ENCODE data around the gene FAM120B. TPM values are rescaled to one million over a fixed set of nuclear protein-coding genes. Genes with fewer than 3 reads are reported as not detected.

FAM120B gene
- total RNA-seq, 3 donors from 2014 or later: 28.8 to 35.0 (median 33.8) TPM

- H3K9me3 ChIP-seq: no peaks in the 10 kb centered on the region
- DNase-seq (ENCODE audit: low spot score in 2 of 2): no peak
- no peaks in the 10 kb centered on the region for H3K4me1 ChIP-seq
- intact Hi-C loops (cut with DNase I; ENCODE audit: low total_unique reads): no loop called here
- H3K27me3 ChIP-seq: no peaks in the 10 kb centered on the region
- TF ChIP-seq POLR2A (IDR thresholded peaks at IDR 0.05): no peak
- TF ChIP-seq, protein P1, sequence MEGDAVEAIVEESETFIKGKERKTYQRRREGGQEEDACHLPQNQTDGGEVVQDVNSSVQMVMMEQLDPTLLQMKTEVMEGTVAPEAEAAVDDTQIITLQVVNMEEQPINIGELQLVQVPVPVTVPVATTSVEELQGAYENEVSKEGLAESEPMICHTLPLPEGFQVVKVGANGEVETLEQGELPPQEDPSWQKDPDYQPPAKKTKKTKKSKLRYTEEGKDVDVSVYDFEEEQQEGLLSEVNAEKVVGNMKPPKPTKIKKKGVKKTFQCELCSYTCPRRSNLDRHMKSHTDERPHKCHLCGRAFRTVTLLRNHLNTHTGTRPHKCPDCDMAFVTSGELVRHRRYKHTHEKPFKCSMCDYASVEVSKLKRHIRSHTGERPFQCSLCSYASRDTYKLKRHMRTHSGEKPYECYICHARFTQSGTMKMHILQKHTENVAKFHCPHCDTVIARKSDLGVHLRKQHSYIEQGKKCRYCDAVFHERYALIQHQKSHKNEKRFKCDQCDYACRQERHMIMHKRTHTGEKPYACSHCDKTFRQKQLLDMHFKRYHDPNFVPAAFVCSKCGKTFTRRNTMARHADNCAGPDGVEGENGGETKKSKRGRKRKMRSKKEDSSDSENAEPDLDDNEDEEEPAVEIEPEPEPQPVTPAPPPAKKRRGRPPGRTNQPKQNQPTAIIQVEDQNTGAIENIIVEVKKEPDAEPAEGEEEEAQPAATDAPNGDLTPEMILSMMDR (IDR thresholded peaks at IDR 0.05): no peak
- no peak for TF ChIP-seq POLR2AphosphoS5 (IDR thresholded peaks at IDR 0.05)
- H3K27ac ChIP-seq: no peak overlapping the region
- no peak overlapping the region for H3K4me3 ChIP-seq
- no peaks in the 10 kb centered on the region for H3K36me3 ChIP-seq
Measured at GRCh38 chr6:170370416-170370815, 63.9 kb downstream of the FAM120B start.

- no peaks in the 10 kb centered on the region for H3K4me1 ChIP-seq
- H3K27me3 ChIP-seq: no peaks in the 10 kb centered on the region
- TF ChIP-seq POLR2A (IDR thresholded peaks at IDR 0.05): no peak
- TF ChIP-seq, protein P1 (IDR thresholded peaks at IDR 0.05): no peak
- TF ChIP-seq POLR2AphosphoS5 (IDR thresholded peaks at IDR 0.05): no peak
- no peak overlapping the region for H3K4me3 ChIP-seq
- no peaks in the 10 kb centered on the region for H3K9me3 ChIP-seq
- intact Hi-C loops (cut with DNase I; ENCODE audit: low total_unique reads): no loop called here
- no peaks in the 10 kb centered on the region for H3K36me3 ChIP-seq
- DNase-seq (ENCODE audit: low spot score in 2 of 2): no peak
- no peak overlapping the region for H3K27ac ChIP-seq
Measured at GRCh38 chr6:170371080-170371479, 64.5 kb downstream of the FAM120B start.

DNA sequence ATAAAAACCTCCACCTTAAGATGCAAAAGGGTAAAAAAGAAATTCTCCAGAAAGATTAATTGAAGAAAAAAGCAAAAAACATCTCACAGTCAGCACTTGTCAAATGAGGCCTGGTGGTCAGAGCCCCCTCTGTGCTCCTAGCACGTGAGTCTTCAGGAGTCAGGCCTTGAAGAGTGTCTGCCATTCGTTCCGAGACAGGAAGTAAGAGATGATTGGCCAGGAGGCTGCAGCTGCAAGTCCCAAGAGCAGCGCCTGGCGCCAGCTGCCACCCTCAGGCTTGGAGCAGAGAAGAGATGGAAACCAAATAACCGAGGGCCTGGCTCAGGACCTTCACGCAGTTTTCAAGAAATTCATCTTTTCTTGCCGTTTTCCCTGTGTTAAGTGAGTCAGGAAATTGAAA lies 65.0 kb downstream of the FAM120B start:
- TF ChIP-seq POLR2A (IDR thresholded peaks at IDR 0.05): no peak
- TF ChIP-seq, protein P1 (IDR thresholded peaks at IDR 0.05): no peak
- TF ChIP-seq POLR2AphosphoS5 (IDR thresholded peaks at IDR 0.05): no peak
- no peaks in the 10 kb centered on the region for H3K9me3 ChIP-seq
- intact Hi-C loops (cut with DNase I; ENCODE audit: low total_unique reads): no loop called here

DNA sequence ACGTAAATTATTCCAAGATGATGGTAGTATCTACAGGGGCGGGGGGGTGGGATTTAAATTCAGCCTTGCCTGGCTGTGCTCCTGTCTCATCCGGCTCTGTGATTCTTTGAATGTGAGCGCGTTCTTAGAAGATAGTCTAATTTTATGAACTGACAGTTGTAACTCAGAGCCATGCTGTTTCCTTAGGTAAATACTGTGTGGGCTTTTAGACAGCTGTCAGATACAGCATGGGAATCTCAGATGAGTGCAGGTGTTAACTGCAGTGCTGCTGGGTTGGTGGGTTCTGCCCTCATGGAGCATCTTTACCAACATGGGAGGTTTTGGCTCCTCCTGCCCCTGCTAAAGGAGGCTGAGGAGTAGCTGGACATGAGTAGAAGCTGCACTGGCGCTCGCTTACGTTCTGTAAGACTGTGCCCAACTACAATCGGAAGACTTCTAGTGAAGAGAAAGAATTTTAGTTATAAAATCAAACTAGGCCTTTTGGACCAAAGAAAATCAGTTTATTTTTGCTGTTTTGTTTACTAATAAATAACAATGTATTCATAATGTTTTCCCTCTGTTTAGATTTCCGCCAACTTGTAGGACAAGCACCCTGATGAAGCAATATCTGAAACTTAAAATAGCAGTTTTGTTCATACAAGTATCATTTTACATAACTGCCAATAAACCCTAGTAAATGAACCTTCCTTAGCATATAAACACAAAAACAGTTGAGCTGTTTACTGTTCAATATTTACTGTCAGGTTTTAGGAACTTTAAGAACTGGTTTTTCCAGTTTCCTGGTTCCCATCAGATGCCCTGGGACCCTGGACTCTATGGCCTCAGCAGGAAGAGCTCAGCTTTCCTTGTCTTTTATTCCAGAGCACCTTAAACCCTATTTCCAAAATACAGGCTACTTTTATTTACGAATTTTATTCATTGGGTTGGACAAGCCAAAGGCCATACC lies 66.1 kb downstream of the FAM120B start:
- no peaks in the 10 kb centered on the region for H3K36me3 ChIP-seq
- peak overlapping the region; percentile 54 to 67 for H3K27ac ChIP-seq
- H3K4me3 ChIP-seq: no peak overlapping the region
- TF ChIP-seq, protein P1 (IDR thresholded peaks at IDR 0.05): no peak
- TF ChIP-seq POLR2AphosphoS5 (IDR thresholded peaks at IDR 0.05): no peak
- TF ChIP-seq POLR2A (IDR thresholded peaks at IDR 0.05): no peak
- H3K4me1 ChIP-seq: no peaks in the 10 kb centered on the region
- no peaks in the 10 kb centered on the region for H3K27me3 ChIP-seq
- intact Hi-C loops (cut with DNase I; ENCODE audit: low total_unique reads): no loop called here
- H3K9me3 ChIP-seq: no peaks in the 10 kb centered on the region
- DNase-seq (ENCODE audit: low spot score in 2 of 2): no peak

More for the DNA sequence above, 65.0 kb downstream of the FAM120B start:
- H3K36me3 ChIP-seq: no peaks in the 10 kb centered on the region
- no peak overlapping the region for H3K4me3 ChIP-seq
- H3K27ac ChIP-seq: no peak overlapping the region
- no peaks in the 10 kb centered on the region for H3K27me3 ChIP-seq
- H3K4me1 ChIP-seq: no peaks in the 10 kb centered on the region
- DNase-seq (ENCODE audit: low spot score in 2 of 2): no peak

Measured in breast epithelium (tissue), 4 donors.